GM15510 (cell line): ENCODE results near the gene OGFOD1.
A peak's percentile ranks its signal among the peaks of the same experiment; 100 is the strongest.

Experiments used
- POLR2A ChIP-seq: IDR thresholded peaks from 3 replicates; pipeline ENCODE4 v1.6.1; 2011; ENCODE audit warnings: borderline replicate concordance; ENCODE audit not compliant: insufficient read length; ENCODE audit errors: extremely low read depth

OGFOD1 gene

DNA sequence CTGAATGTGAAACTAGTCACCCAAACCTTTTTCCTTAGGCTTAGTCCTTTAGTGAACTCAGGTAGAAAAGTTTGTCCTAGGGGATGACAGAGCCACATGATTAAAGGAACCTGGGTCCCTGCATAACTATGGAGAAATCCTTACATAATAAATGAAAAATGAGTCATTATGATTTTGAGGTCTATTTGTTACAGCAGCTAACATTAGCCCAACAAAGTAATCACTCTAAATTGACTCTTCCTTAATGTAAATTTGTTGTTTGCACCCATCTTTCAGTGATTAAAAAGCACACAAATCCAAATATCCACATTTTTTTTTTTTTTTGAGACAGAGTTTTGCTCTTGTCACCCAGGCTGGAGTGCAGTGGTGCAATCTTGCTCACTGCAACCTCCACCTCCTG is 32.0 kb downstream of the OGFOD1 start:
- no peak for TF ChIP-seq POLR2A

DNA sequence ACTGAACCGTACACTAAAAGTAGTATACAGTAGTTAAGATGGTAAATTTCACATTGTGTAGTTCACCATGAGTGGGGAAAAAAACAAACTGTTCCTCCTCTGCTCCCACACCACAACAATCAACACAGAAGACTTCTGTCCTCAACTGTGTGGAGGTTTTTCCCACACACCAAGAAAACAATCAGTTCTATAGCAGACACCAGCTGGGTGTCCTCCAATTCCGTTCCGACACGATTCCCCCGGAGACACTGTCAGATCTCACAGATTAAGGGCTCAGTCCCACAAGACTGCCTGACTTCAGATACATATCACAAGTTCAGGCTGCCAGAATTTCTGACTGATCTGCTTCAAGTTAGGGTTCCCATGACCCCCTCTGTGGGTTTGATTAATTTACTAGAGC is 36.7 kb downstream of the OGFOD1 start:
- no peak for TF ChIP-seq POLR2A

DNA sequence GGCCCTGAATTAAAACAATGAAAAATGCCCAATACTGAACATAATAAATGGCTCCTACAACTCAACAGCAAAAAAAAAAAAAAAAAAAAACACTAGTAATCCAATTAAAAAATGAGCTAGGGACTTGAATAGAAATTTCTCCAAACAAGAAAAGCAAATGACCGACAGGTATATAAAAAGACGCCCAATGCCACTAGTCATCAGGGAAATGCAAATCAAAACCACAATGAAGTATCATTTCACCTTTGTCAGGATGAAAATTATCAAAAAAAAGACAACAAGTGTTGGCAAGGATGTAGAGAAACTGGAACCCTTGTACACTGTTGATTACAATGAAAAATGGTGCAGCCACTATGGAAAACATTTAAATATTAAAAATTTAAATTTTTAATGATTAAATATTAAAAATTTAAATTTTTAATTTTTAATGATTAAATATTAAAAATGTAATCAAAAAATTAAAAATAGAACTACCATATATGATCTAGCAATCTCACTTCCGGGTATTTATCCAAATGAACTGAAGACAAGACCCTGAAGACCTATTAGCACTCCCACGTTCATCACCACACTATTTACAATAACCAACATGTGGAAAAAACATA is 40.4 kb downstream of the OGFOD1 start:
- TF ChIP-seq POLR2A = no peak

DNA sequence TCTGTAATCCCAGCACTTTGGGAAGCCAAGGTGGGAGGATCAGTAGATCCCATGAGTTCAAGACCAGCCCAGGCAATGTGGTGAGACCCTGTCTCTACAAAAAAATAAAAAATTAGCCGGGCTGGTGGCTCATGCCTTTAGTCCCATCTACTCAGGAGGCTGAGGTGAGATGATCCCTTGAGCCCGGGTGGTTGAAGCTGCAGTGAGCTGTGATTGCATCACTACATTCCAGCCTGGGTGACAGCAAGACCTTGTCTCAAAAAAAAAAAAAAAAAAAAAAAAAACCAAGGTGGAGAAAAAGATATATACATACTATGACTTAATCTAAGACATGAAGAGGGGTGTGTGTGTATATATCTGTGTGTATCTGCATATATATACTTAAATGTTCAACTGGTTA is 41.8 kb downstream of the OGFOD1 start:
- TF ChIP-seq POLR2A = no peak

DNA sequence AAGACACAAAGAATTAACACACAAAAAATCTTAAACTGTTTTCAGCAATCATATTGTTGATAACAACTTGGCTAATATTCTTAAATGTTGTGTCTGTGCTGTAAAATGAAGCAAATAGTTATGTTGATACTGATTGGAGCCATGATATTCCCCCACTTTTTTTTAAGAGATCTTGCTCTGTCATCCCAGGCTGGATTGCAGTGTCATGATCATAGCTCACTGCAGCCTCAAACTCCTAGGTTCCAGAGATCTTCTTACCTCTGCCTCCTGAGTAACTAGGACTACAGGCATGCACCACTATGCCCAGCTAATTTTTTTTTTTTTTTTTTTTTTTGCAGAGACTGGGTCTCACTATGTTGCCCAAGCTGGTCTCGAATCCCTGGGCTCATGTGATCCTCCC is 42.5 kb downstream of the OGFOD1 start:
- no peak for TF ChIP-seq POLR2A

DNA sequence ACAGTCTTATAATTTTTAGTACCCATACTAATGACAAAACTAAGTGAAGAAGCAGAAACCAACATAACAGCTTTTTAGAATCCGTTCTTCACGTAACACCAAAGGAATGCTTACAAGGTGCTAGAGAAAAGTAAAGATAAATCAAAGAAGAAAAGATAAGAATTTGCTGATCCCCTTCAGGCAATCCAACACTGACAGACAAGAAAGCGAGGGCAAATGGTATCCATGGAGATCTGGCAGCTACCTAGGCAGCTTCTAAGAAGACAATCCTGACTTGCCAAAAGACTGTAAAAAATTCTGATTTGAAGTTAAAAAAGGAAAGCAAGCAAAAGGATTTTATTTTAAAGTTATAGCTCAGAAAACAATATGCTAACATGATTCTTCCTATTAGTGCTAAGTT is 53.8 kb downstream of the OGFOD1 start:
- no peak for TF ChIP-seq POLR2A

DNA sequence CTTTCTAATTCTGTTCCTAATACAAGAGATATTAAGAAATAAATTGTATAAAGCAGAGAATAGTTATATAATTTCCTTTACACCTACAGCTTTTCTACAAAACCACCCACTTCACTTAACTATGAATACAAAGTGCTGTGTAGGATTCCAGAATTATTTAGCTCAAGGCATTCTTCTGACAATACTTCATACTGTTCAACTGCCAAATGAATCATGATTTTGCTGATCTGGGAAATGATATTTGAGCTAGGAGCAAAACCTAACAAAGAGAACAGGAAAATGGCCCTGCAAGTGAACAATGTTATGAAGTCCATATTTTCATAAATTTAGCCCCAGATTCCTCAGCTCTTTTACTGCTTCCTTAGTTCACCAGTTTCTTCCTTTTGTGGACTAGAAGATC is 55.6 kb downstream of the OGFOD1 start:
- no peak for TF ChIP-seq POLR2A

DNA sequence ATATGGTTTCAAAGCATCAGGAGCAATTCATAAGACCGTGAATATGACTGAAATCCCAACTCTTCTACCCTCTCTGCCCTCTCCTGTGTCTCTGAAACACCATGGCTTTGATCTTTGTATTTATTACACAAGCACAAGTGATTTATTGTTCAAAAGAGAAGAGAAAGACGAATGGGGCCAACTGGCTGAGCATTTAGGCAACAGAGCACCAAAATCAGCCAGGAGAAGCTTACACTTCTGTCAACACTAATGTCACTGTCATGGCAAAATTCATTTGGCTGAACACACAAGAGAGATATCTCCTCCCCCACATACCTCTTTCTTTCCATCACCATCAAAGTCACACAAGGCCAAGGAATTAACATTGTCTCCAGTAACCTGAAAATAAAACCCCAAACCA is 59.2 kb downstream of the OGFOD1 start:
- no peak for TF ChIP-seq POLR2A

DNA sequence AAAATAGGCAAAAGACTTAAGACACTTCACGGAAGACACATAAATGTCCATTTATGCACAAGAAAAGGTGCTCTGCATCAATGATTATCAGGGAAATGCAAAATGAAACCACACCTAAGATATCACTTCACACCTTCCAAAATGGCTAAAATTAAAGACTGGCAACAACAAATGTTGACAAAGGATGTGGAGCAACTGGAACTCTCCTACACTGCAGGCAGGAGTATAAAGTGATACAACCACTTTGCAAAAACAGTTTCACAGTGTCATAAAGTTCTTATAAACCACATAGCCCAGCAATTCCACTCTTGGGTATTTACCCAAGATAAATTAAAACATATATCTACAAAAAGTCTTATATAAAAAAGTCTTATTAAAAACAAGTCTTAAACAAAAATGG is 60.7 kb downstream of the OGFOD1 start:
- no peak for TF ChIP-seq POLR2A

DNA sequence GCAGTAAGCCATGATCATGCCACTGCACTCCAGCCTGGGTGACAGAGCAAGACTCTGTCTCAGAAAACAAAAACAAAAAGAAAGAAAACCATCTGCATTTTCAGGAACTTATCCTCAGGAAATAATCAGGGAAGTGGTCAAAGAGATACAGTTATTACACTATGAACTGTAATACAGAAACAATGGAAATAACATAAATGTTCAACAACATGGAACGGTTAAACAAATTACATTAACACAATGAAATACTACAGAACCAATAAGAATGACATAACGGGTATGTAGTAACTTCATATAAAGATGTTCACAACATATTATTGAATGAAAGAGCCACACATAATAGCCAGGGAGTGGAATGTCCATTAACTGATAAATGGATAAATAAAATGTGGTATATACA is 61.7 kb downstream of the OGFOD1 start:
- TF ChIP-seq POLR2A = no peak

DNA sequence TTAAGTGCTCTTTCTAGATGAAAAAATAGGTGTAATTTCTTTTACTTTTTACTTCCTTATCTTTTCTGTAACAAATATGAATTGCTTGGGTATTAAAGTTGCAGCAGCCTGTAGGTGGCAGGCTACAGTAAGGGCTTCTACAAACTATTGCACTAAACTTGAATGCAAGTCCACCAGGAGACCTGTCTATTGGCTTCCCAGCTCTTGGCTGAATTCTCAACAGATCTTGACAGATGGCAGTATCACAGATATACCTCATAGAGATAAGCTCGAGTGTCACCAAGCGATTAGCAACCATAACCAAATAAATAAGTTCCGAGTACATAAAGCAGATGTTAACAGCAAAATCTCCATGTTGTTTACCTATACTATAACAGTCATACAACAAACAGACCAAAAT is 62.6 kb downstream of the OGFOD1 start:
- no peak for TF ChIP-seq POLR2A

DNA sequence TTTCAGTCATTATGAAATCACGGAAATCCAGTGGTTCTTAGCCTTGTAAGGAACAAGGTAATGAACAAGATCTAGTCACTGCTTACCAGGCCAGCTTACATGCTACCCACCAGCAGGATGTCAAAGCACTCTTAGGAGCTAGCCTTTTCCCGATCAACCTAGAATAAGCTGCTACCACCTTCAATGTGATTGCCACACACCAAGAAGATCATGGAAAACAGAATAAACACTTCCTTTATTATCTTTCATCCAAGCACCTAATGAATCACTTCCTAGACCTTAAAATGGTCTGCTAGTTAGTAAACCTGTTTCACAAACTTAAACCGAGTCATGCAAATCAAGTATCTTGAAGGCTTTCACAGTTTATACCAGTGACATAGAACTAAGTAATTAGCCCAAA is 63.5 kb downstream of the OGFOD1 start:
- TF ChIP-seq POLR2A = no peak

DNA sequence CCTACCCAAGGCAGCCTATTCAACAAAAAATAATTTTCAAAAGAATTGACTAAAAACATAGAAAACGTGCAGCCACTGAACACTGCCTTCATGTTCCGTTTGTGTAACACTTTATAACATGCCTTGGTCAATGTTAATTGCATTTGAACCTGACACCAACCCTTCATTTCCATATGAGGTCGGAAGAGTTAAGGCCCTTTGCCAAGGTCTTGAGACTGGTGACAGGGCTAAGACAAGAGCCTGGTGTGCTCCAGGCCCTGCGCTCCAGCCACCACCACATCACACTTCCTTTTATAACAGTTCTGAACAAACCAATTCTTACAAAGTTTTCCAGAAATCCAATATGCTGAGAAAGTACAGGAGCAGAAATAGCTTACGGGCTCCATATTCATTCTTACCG is 64.3 kb downstream of the OGFOD1 start:
- no peak for TF ChIP-seq POLR2A

DNA sequence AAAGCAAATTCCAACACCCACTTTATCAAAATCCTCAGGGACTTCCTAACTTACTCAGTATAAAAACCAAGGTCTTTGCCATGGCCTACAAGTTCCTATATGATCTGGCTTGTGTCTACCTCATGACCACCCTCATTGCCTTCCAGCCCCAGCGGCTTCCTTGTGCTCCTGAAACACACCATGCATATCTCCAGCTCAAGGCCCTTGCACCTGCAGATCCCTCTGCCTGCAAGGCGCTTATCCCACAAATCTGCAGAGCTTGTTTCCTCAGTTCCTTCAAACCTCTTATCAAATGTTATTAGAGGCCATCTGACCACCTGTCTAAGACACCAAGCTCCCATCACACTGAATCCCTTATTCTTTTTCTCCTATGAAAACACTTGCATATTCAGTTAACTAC is 65.9 kb downstream of the OGFOD1 start:
- TF ChIP-seq POLR2A = no peak

DNA sequence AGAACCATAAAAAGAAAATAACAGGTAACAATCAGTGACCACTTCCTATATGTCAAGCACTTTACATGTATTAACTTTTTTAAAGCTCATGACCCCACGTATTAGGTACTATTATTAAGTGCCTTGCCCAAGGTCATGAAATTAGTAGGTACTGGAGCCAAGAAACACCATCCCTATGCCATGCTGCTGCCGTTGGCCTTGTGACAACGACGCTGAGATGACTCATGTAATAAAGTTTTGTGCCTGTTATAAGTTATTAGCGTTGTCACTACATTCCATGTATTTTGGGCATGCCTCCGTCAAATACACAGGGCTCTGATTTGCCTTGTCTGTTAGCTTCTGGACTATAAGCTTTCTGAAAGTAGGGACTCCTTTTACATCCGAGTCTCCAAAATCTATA is 67.1 kb downstream of the OGFOD1 start:
- no peak for TF ChIP-seq POLR2A

DNA sequence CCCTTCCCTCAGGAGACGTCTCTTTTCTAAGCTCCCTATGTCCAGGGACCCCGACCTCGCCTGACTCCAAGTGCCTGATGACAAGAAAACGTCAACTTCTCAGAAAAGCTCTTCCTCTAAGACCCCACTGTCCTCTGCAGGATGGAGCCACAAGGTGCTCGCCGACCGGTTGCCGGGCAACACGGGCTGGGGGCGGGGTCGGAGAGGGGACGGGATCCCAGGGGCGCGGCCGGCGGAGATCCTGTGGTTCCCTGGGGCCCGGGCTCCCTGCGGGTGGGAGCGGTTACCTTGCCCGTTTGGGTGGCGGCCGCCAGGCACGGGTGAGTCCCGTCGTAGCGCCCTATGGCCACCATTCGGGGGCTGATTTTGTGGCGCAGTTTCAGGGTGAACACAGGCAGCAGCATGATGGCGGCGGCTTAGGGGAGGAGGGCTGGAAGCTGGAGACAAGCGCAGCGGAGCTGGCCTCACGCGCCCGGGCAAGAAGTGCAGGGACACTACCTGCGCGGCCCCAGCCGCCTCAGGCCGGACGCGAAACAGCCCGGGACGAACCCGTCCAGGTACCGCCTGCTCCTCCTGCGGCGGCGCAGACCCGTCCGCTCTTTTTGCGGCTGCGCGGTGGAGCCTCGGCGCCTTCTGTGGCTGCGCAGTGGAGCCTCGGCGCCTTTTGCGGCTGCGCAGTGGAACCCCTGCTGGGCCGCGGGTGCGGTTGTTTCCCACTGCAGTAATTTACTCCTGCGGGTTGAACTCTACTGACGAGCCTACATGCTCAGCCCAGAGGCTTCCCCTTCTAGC is 68.3 kb downstream of the OGFOD1 start, which contains the start of gene BBS2:
Gene BBS2, minus strand, starts transcription at position 566 of the 792 bp plus-strand sequence. Its CDS starts 162 bp downstream, at position 404.
- peak; percentile 86 for TF ChIP-seq POLR2A
